A549 (cell line): ENCODE measurements around the gene BHMT. TPM values are rescaled to one million over a fixed set of nuclear protein-coding genes. Genes with fewer than 3 reads are reported as not detected.

ENCODE experiments used
- ATAC-seq, 2 experiments: fragments of 200-7000 bp in 1 of 2; fragments of >200 bp in 1 of 2; cut with Nextera tagmentation in 1 of 2; cut with Tn5 transposase in 1 of 2; 3 replicates each; pipeline versions ENCODE4 v1.8.0 to v1.9.1; 2018 to 2020; ENCODE audit warnings: mild to moderate bottlenecking in 1 of 2, moderate library complexity in 1 of 2
- CTCF ChIA-PET: fragments of 300-600 bp; sonication (Branson Sonifier 250); formaldehyde crosslinking; extraction: SDS; loops from one replicate; lab custom pipeline; 2021; ENCODE audit warnings: antibody characterized with exemption, inconsistent platforms; lab: Yijun Ruan, JAX
- POLR2A ChIA-PET: fragments of 350-600 bp; formaldehyde crosslinking; extraction: SDS; loops from one replicate; lab custom pipeline; 2021; ENCODE audit warnings: antibody characterized with exemption, inconsistent platforms; lab: Yijun Ruan, JAX
- DNase-seq, 2 experiments: peaks; one replicate each; pipeline versions ENCODE4 v3.0.0 to v3.0.0-alpha.2; 2011 to 2016; ENCODE audit warnings: low read depth in 1 of 2, low spot score in 1 of 2
- FAIRE-seq: peaks from 2 replicates; lab custom pipeline; 2011; peaks lifted over from hg19 to GRCh38; lab: Jason Lieb, UNC
- H3K27ac ChIP-seq, 2 experiments: fragments of >200 bp; sonication (Bioruptor Twin); formaldehyde crosslinking; 3 replicates each; pipeline ENCODE4 v1.5.1; 2016 to 2017
- H3K4me1 ChIP-seq: fragments of >200 bp; sonication (Bioruptor Twin); formaldehyde crosslinking; 3 replicates; pipeline ENCODE4 v1.6.1; 2016
- H3K4me2 ChIP-seq: fragments of >200 bp; sonication (Bioruptor Twin); formaldehyde crosslinking; 3 replicates; pipeline ENCODE4 v1.6.1; 2016
- H3K4me3 ChIP-seq: fragments of >200 bp; sonication (Bioruptor Twin); formaldehyde crosslinking; 3 replicates; pipeline ENCODE4 v1.5.1; 2016
- H3K9me3 ChIP-seq: fragments of >200 bp; sonication (Bioruptor Twin); formaldehyde crosslinking; 3 replicates; pipeline ENCODE4 v1.6.1; 2016
- EP300 ChIP-seq, 2 experiments: fragments of >200 bp; sonication (Bioruptor Twin); formaldehyde crosslinking; IDR thresholded peaks; 2 replicates in 1 of 2; 3 replicates in 1 of 2; pipeline ENCODE4 v1.6.1; 2016 to 2017
- ESRRA ChIP-seq: fragments of 150-350 bp; IDR thresholded peaks from 2 replicates; pipeline ENCODE4 v1.6.1; 2014; ENCODE audit warnings: mild to moderate bottlenecking, low read length, borderline replicate concordance
- HOXB13 ChIP-seq: fragments of 250-450 bp; sonication (Bioruptor Pico); IDR thresholded peaks from 2 replicates; pipeline ENCODE4 v1.5.0; 2020; ENCODE audit warnings: low read depth, mild to moderate bottlenecking, moderate library complexity
- MAZ ChIP-seq: fragments of 150-350 bp; IDR thresholded peaks from 2 replicates; pipeline ENCODE4 v1.6.1; 2014; ENCODE audit warnings: antibody characterized with exemption, low read depth, low read length, borderline replicate concordance
- MYC ChIP-seq: IDR thresholded peaks from 2 replicates; pipeline ENCODE4 v1.6.1; 2012; ENCODE audit warnings: mild to moderate bottlenecking, inconsistent platforms, low read length, improper control_type of control experiment, borderline replicate concordance
- NPAS2 ChIP-seq: fragments of 250-450 bp; sonication (Bioruptor Pico); IDR thresholded peaks from 2 replicates; pipeline ENCODE4 v1.8.0; 2022; ENCODE audit warnings: mild to moderate bottlenecking, moderate library complexity, borderline replicate concordance
- NR3C1 ChIP-seq: fragments of >200 bp; sonication (Bioruptor Twin); formaldehyde crosslinking; IDR thresholded peaks from 3 replicates; pipeline ENCODE4 v1.6.1; 2017
- REST ChIP-seq: fragments of 200-600 bp; sonication (generic); IDR thresholded peaks from 2 replicates; pipeline ENCODE4 v1.6.1; 2016; ENCODE audit warnings: antibody characterized with exemption, mild to moderate bottlenecking, moderate library complexity
- RFX5 ChIP-seq: fragments of 450-650 bp; IDR thresholded peaks from 2 replicates; pipeline ENCODE4 v1.7.1; 2014; ENCODE audit warnings: antibody characterized with exemption, mild to moderate bottlenecking, moderate library complexity
- SMC3 ChIP-seq: fragments of >200 bp; sonication (Bioruptor Twin); formaldehyde crosslinking; IDR thresholded peaks from 3 replicates; pipeline ENCODE4 v1.6.1; 2018; ENCODE audit warnings: inconsistent platforms
- ZC3H11A ChIP-seq: fragments of 450-650 bp; IDR thresholded peaks from 2 replicates; pipeline ENCODE4 v1.6.1; 2014; ENCODE audit warnings: antibody characterized with exemption, mild to moderate bottlenecking
- WGBS: methylation state at CpG from one replicate; pipeline ENCODE4 v1.1.6; 2017; ENCODE audit errors: missing lambda C conversion rate; 5-methylcytosine and 5-hydroxymethylcytosine counted together
- polyA plus RNA-seq, 4 experiments: library from polyadenylated mRNA; depleted of rRNA in 3 of 4; stranded (reverse); fragments of >200 nt; fragmentation: RNase III in 1 of 4; extraction: RNeasy Plus Mini Kit Qiagen cat#74134 plus additional on column Dnase treatment in 1 of 4; gene quantifications; 2 replicates in 3 of 4; 3 replicates in 1 of 4; pipeline ENCODE4 v1.2.3, GENCODE V29; 2011 to 2017

The BHMT gene
- polyA plus RNA-seq, 2 of the 4 experiments (the other 2 are of a cell fraction) = not detected

GRCh38 chr5:79088507-79088906 is 23.1 kb upstream of the BHMT start:
- Histone ChIP-seq H3K4me3 (no peak overlapping the region), H3K9me3 (no peaks in the 10 kb centered on the region)
- no peak for FAIRE-seq
- no peak for TF ChIP-seq ESRRA
- TF ChIP-seq, all 56 proteins: peak for 0
- ChIA-PET CTCF (interaction anchor here (0.7 kb wide), 1 partner anchor 15 kb away, joined by 4 read pairs; no protein-coding TSS in a partner anchor), POLR2A (no interaction called here)
- ATAC-seq (no peak), DNase-seq (no peak)
- Histone ChIP-seq H3K4me2 (no peak overlapping the region), H3K4me1 (no peaks in the 10 kb centered on the region), H3K27ac (no peak overlapping the region)
- 74% methylated on average over 4 of the region's 4 CpGs for WGBS

GRCh38 chr5:79091064-79091463 is 20.5 kb upstream of the BHMT start:
- WGBS = 29% methylated on average over 3 of the region's 3 CpGs
- DNase-seq (no peak), FAIRE-seq (no peak)

GRCh38 chr5:79093762-79094161 is 17.8 kb upstream of the BHMT start:
- TF ChIP-seq RFX5 (no peak), EP300 (IDR thresholded peaks at IDR 0.05) (no peak), REST (no peak), NPAS2 (CRISPR knock-in tag) (no peak)
- no peaks in the 10 kb centered on the region for H3K9me3 ChIP-seq
- FAIRE-seq = no peak
- no peaks in the 10 kb centered on the region for H3K4me1 ChIP-seq
- no peak overlapping the region for H3K4me3 ChIP-seq
- no peak for ATAC-seq
- ChIA-PET POLR2A (no interaction called here), CTCF (interaction anchor here (0.8 to 0.9 kb wide), 2 partner anchors 16 to 39 kb away, joined by 3 read pairs; no protein-coding TSS in a partner anchor)
- DNase-seq = no peak
- 26% methylated on average over 3 of the region's 3 CpGs for WGBS
- no peak overlapping the region for H3K4me2 ChIP-seq
- no peak overlapping the region for H3K27ac ChIP-seq

More at GRCh38 chr5:79091064-79091463, 20.5 kb upstream of the BHMT start:
- H3K9me3 ChIP-seq = no peaks in the 10 kb centered on the region
- no peak overlapping the region for H3K4me2 ChIP-seq
- ATAC-seq = no peak
- H3K4me1 ChIP-seq = no peaks in the 10 kb centered on the region
- H3K27ac ChIP-seq = no peak overlapping the region
- POLR2A ChIA-PET = no interaction called here
- no peak overlapping the region for H3K4me3 ChIP-seq
- TF ChIP-seq MYC (no peak), ZC3H11A (no peak), NR3C1 (no peak)
- CTCF ChIA-PET = interaction anchor here (1.8 kb wide), 1 partner anchor 16 kb away, joined by 3 read pairs; no protein-coding TSS in a partner anchor

DNA sequence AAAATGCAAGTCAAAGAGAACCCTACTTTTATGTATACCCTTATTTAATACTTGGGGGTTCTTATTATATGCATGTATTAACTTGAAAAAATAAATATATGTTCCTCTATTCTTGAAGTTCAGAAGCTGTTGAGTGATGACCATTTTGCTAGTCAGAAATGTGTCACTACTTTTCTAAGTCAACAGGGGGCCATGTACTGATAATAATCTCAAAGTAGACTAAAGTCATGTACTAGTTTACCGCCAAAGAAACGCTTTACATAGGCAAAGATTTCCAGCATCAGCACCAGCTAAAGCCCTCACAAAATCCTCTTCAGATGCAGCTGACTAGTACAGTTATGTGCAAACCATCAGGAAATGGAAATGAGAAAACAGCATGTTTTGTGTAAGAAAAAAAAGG is 5.7 kb upstream of the BHMT start:
- no peaks in the 10 kb centered on the region for H3K4me1 ChIP-seq
- 66% methylated on average over 2 of the region's 2 CpGs for WGBS
- peaks cover 3% of the 10 kb centered on the region; the same call in 1 of the 3 replicates for H3K9me3 ChIP-seq
- no peak for TF ChIP-seq HOXB13 (CRISPR knock-in tag)
- TF ChIP-seq SMC3 = no peak
- no peak for TF ChIP-seq MAZ
- H3K4me3 ChIP-seq = no peak overlapping the region
- no peak for ATAC-seq
- H3K4me2 ChIP-seq = no peak overlapping the region
- DNase-seq = peak in 1 of 2 experiments; percentile 14
- H3K27ac ChIP-seq = no peak overlapping the region
- no peak for FAIRE-seq
- ChIA-PET CTCF (interaction anchor here (1.0 to 3.7 kb wide), 7 partner anchors 8 to 360 kb away, joined by 3 to 18 read pairs (median 3); no protein-coding TSS in a partner anchor), POLR2A (no interaction called here)
